Measurements from ENCODE around the gene TNFAIP1.
"Not testable (repeated sequence)": the region's sequence is repeated elsewhere in the genome, so short reads cannot be mapped to it uniquely, and the experiment has no call there.

Gene TNFAIP1

GRCh38 chr17:28324781-28325180 lies 10.8 kb upstream of the TNFAIP1 start:
- no peak for DNase-seq (ENCODE audit: low read depth in 2 of 2)

GRCh38 chr17:28325211-28325610 lies 10.3 kb upstream of the TNFAIP1 start:
- no peak for DNase-seq (ENCODE audit: low read depth in 2 of 2)

GRCh38 chr17:28326114-28326513 lies 9.4 kb upstream of the TNFAIP1 start:
- no peak for DNase-seq (ENCODE audit: low read depth in 2 of 2)

GRCh38 chr17:28327031-28327607 lies 8.4 kb upstream of the TNFAIP1 start:
- DNase-seq (ENCODE audit: low read depth in 2 of 2), result no peak

- DNase-seq (ENCODE audit: low read depth in 2 of 2), result no peak
Observed at GRCh38 chr17:28327709-28328108, 7.9 kb upstream of the TNFAIP1 start.

- no peak for DNase-seq (ENCODE audit: low read depth in 2 of 2)
Observed at GRCh38 chr17:28328325-28328724, 7.2 kb upstream of the TNFAIP1 start.

GRCh38 chr17:28330671-28331070 lies 4.9 kb upstream of the TNFAIP1 start:
- no peak for DNase-seq (ENCODE audit: low read depth in 2 of 2)

- DNase-seq (ENCODE audit: low read depth in 2 of 2), result no peak
Observed at GRCh38 chr17:28331891-28332420, 3.6 kb upstream of the TNFAIP1 start.

GRCh38 chr17:28333083-28333746 lies 2.3 kb upstream of the TNFAIP1 start:
- no peak for DNase-seq (ENCODE audit: low read depth in 2 of 2)

GRCh38 chr17:28334171-28334570 lies 1.4 kb upstream of the TNFAIP1 start:
- no peak for DNase-seq (ENCODE audit: low read depth in 2 of 2)

GRCh38 chr17:28334666-28335200 lies 828 bp upstream of the TNFAIP1 start:
- DNase-seq (ENCODE audit: low read depth in 2 of 2), result no peak

- no peak for DNase-seq (ENCODE audit: low read depth in 2 of 2)
Observed at GRCh38 chr17:28335959-28336871, 654 bp downstream of the TNFAIP1 start.

GRCh38 chr17:28338056-28338768 lies 2.7 kb downstream of the TNFAIP1 start:
- no peak for DNase-seq (ENCODE audit: low read depth in 2 of 2)

GRCh38 chr17:28338769-28339212 lies 3.2 kb downstream of the TNFAIP1 start:
- DNase-seq (ENCODE audit: low read depth in 2 of 2), result not testable (repeated sequence)

GRCh38 chr17:28339431-28339830 lies 3.9 kb downstream of the TNFAIP1 start:
- DNase-seq (ENCODE audit: low read depth in 2 of 2), result no peak

- DNase-seq (ENCODE audit: low read depth in 2 of 2), result no peak
Observed at GRCh38 chr17:28340374-28340773, 4.8 kb downstream of the TNFAIP1 start.

- DNase-seq (ENCODE audit: low read depth in 2 of 2), result no peak
Observed at GRCh38 chr17:28341516-28341915, 6.0 kb downstream of the TNFAIP1 start.

- DNase-seq (ENCODE audit: low read depth in 2 of 2), result no peak
Observed at GRCh38 chr17:28342313-28342712, 6.8 kb downstream of the TNFAIP1 start.

GRCh38 chr17:28343491-28343932 lies 8.0 kb downstream of the TNFAIP1 start:
- DNase-seq (ENCODE audit: low read depth in 2 of 2), result no peak

GRCh38 chr17:28344011-28344410 lies 8.4 kb downstream of the TNFAIP1 start:
- DNase-seq (ENCODE audit: low read depth in 2 of 2), result no peak

- DNase-seq (ENCODE audit: low read depth in 2 of 2), result no peak
Observed at GRCh38 chr17:28344435-28344901, 8.9 kb downstream of the TNFAIP1 start.

Measured in stimulated activated CD8-positive, alpha-beta memory T cell treated with anti-CD3 and anti-CD28 coated beads, Interleukin-2, amount 100 ng/mL, for 1 hour (primary cell).